Daoy (cell line): Measurements from ENCODE around the gene NGB. TPM values are rescaled to one million over a fixed set of nuclear protein-coding genes. Genes with fewer than 3 reads are reported as not detected.
"Not testable (repeated sequence)": the region's sequence is repeated elsewhere in the genome, so short reads cannot be mapped to it uniquely, and the experiment has no call there.

Experiments used
- DNase-seq: peaks from one replicate; pipeline ENCODE4 v3.0.0-alpha.2; 2015; ENCODE audit warnings: low read depth
- total RNA-seq: library from RNA; depleted of rRNA; stranded (reverse); fragments of >200 nt; shearing (Covaris generic); gene quantifications from 2 replicates; pipeline ENCODE4 v1.2.3, GENCODE V29; 2014; rRNA removed

Gene NGB, protein sequence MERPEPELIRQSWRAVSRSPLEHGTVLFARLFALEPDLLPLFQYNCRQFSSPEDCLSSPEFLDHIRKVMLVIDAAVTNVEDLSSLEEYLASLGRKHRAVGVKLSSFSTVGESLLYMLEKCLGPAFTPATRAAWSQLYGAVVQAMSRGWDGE
- total RNA-seq: not detected in 2 replicates

DNA sequence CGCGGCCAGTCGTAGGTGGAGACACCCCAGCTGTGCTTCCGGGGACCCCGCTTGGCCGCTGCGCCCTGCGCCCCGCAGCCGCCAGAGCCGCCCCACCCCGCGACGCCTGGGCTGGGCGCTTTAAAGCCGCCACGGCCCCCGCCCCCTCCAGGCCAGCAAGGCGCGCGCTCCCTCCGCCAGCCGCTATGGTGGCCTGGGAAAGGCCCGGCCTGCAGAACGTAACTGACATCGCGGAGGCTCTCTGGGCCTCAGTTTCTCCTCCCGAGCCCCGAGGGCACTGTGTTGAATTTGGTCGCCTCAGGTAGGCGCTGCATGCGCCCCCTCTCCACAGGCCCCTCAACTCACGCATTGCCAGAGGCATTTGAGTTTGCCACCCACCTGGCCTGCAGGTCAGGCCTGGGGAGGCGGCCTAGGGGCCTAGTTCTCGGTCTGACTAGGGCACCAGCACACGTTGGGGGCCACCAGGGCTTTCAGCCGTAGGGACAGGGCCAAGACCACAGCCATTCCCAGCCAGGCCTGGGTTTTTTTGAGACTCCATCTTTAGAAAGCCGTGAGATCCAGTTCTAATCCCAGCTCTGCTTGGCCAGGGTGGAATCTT lies at the start of gene NGB:
Gene NGB, minus strand, starts transcription at position 94 of the 598 bp plus-strand sequence. CDS start 269 bp downstream, outside the sequence.
- no peak for DNase-seq

DNA sequence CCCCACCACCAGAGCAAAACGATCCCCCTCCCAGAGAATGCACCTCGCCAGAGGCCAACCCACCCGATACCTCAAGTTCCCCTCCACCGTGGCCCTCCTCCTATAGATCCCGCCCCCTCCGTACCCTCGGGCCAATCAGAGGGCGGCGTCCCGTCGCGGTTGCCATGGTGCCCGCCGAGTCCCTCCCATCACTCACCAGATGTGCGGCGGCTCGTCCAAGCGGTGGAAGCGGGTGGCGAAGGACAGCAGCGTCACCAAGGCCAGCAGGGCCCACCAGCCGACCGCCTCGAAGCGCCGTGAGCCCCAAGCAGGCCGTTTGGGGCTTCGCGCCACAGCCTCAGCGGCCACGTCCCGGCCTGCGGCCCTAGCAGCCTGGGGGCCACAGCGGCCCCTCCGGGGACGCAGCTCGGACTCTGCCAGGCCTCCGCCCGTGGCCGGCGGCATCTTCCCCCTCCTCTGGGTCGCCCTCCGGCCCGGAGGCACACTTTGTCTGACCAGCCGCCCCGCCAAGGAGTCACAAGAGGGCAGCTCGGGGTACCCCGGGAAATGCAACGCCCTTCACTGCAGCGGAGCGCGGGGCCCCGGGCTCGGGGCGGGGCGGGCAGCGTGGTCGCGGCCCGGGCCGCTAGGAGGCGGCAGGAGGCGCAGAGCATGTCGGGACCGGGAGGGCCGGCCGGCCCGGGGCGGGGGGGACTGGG lies 49.4 kb upstream of the NGB start, which contains the start of gene POMT2:
Gene POMT2, minus strand, starts transcription at position 646 of the 698 bp plus-strand sequence. Its CDS starts 202 bp downstream, at position 444.
- DNase-seq: peak; percentile 98

DNA sequence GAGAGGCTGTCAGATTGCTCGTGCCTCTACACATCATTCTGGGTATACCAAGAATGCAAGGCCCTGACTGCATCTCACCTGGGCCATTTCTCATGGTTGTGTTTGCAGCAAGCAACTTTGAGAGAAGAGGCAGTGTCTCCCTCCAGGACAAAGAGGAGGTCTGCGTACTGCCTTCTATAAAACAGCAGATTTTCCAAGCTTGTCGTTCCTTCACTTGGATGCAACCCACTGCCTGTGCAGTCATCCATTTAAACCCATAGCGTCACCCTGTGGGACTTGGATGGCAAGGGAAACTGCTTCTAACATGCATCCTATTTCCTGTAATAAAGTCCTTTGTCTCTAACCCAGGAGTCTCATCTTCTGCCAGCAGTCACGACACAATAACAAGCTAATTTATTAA lies 48.4 kb upstream of the NGB start:
- DNase-seq: no peak

DNA sequence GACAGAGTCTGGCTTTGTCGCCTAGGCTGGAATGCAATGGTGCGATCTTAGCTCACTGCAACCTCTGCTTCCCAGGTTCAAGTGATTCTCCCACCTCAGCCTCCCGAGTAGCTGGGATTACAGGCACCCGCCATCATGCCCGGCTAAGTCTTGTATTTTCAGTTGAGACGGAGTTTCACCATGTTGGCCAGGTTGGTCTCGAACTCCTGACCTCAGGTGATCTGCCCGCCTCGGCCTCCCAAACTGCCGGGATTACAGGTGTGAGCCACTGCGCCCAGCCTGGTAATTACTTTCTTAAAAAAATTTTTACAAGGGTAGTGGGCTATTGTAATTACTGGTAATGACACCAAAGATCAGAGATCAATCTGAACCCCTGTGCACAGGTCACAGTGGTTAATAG lies 47.8 kb upstream of the NGB start:
- not testable (repeated sequence) for DNase-seq

DNA sequence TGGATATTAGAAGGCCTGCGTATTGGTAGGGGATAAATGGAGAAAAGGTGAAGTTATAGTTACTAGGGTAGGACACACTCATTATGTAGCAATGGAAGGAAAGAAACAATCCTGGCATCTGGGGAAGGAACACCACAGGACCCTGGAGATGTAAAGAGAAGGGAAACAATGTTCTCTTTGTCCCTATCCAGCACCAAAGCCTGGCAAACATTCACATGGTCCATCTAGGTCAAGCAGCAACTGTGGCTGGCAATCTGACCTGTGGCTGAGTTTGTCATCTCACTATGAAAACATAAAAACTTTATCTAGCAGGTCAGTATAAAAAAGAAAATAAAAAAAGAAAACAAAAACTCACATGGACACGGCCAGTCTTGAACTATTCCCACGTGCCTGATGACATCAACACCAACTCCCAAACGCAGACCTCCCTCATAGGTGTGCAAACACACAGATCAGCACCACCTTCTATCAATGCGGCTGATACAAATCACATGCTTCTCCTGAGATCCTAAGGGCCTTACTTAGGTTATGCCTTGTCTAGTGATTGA lies 47.1 kb upstream of the NGB start:
- DNase-seq: no peak

DNA sequence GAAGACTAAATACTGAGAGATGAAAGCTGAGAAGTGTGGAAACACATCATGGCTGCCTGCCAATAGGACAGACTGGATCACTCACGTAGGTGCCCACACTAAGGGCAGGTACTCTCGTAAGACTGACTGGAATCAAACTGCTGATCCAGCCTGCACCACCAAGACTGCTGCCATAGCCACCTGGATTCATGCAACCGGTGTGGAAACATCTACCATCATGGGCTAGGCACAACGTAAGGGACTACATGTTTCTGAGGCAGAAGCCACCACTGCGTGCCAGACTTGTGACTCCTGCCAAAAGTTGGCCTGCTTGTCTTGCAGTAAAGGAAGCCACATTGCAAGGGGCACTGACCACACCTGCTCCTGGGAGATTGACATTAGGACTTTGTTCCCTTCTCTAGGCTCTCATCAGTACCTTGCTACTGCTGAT lies 45.9 kb upstream of the NGB start:
- DNase-seq: no peak

DNA sequence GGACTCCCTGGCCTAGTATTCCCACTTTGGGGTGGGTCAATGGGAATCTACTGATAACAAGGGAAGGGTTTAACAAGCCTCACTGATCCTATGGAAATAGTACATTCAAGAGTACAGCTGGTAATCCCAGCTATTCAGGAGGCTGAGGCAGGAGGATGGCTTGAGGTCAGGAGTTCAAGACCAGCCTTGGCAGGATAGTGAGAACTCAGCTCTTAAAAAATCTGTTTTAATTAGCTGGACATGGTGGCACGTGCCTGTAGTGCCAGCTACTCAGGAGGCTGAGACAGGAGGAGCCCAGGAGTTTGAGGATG lies 45.1 kb upstream of the NGB start:
- no peak for DNase-seq

DNA sequence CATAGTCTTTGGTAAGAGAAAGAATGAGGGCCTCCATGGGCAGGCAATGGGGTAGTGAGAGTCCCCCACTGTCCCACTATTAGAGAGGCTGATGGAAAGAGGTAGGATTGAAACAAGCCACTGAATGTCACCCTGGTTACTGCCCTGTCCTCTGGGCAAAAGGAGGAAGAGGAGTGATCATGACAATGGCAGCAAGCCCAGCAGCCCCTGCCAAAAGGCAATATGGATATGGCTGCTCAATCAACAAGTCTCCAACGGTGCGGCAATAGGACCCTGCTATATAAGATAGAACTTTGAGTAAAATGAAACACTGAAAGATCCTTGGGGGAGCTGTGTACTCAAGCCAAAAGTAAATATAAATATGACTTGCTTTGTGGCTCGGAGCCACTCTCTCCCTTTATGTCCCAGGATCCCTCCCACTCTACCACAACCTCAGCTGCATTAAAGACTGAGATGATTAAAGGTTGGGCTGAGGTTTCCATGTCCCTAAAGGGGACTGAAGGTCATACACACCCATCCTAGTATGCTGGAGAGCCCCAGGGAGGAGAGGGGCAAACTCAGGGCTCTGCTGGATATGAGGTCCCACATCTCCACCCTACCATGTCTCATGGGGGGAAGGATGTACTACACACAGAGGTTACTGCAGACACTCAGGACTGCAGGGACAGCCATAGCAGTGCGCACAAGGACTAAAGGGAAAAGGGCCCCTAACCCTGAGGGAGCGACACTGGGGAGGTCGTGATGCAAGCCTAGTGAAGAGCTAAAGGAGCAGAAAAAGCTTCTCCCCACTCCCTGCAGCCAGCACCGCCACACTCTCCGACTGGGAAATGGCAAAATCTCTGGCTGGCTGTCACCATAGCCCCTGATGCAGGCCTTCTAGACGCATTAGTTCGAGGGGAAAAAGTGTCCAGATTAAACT lies 43.8 kb upstream of the NGB start:
- no peak for DNase-seq

DNA sequence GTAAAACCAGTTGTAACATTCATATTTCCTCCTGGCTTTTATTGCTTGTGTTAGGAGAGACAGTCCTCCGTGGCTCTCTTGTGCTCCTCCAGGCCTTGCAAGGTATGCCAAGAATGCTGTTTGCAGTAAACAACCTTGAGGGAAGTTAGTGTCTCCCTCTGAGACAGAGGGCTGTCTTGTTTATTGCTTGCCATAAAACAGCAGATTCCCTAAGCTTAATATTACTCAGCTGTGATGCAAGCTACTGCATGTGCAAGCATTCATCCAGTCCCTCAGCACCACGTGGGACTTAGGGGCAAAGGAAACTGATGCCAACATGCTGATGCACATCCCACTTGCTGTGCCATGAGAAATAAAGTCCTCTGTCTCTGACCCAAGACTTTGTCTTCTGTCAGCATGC lies 43.0 kb upstream of the NGB start:
- DNase-seq: no peak

DNA sequence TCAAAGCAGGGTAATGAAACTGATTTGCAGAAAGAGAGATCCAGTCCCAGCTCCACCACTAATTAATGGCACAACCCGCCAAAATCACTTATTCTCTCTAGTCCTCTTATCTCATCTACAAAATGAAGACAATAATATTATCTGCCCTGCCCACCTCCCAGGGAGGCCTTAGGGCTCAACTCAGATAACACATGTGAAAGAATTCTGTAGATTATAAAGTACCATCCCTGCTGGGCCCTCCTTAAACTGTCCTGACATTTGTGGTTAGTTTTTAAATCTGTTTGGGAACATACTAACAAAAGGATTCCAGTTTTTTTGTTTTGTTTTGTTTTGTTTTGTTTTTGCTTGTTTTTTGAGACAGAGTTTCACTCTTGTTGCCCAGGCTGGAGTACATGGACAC lies 42.4 kb upstream of the NGB start:
- no peak for DNase-seq

DNA sequence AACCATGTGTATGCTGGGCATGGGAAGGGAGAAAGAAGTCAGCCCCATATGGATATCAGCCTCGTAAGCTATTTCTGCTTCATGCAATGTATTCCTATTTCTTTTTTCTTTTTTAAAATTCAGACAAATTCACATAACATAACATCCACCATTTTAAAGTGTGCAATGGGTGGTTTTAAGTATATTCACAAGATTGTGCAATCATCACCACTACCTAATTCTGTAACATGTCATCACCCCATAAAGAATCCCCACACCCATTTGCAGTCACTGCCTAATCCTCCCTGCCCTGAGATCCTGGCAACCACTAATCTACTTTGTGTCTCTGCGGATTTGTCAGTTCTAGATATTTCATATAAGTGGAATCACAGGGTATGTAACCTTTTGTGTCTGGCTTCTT lies 40.2 kb upstream of the NGB start:
- no peak for DNase-seq

DNA sequence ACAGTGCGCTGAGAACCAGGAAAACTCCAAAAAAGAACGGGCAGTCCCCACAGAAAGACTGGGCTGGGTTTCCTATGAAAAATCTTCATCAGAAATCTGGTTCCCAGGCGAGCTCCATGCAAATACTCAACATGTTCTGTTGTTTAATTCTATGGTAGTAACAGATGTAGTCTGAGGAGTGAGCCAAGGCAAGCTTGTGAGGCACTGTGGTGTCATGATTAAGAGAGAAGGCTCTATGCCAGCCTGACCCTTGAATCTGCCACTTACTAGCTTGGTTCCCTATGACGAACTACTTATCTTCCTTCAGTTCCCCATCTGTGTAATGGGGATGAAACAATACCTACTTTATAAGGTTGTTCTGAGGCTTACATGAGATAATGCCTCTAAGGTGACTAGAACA lies 39.0 kb upstream of the NGB start:
- no peak for DNase-seq

DNA sequence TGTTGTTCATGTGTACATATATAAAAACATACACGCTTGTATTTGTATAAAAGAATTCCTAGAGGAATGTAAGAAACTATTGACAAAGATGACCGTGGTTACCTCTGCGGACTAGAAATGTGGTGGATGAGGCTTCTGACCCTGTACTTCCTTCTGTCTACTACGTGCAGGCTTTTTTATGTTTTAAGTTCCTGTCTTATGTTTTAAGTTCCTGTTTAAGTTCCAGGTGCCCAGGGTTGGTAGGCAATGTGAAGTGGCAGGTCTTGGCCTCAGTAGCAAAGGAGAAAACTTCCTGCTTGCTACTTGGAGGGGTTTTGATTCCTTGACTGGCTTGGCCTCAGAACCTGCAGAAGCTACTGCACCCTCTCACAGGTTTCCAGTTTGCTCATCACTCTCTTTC lies 38.1 kb upstream of the NGB start:
- no peak for DNase-seq

DNA sequence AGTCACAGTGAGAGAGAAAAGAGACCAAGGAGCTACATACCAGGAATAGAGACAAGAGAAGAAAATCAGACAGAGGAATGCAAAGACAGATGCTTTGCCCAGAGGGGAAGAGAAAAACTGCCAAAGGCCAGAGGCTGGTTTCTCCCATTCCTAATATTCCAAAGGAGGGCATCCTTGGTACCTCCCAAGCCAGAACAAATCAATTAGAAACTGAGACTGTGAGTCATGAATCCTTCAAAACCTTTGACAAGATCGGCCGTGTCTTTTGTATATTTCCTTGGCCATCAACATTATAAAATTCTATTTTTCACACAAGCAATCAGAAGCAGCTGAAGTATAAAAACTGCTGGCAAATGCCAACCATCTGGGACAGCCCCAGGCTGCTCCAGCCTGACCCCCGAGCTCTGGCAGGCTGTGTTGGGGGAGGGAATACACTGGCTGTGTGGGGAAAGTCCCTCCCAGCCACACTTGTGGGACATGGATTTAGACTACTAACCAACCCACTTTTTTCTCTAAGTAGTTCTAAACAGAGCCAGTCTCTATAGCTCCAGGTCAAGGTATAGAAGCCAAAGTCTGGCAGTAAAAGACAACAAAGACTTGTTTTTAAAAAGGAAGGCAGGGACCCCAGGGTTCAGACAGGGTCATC lies 36.0 kb upstream of the NGB start:
- DNase-seq: peak; percentile 77

DNA sequence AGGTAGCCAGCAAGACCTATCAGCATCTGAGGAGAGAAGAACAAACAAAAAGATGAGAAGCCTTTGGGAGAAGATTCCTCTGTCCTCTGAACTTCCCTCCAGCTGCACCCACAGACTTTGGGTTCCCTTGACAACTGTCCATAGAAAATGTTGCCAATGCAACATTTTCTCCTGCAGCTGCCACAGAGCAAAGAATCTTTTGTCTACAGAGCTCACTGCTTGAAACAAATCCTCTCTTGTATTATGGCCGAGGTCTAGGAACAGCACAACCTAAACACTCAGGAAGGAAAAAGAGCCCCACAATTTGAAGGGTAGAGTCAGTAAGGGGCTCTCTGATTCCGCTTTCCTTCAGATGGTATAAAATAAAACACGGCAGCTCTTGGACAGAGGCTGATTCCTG lies 35.4 kb upstream of the NGB start:
- DNase-seq: no peak

DNA sequence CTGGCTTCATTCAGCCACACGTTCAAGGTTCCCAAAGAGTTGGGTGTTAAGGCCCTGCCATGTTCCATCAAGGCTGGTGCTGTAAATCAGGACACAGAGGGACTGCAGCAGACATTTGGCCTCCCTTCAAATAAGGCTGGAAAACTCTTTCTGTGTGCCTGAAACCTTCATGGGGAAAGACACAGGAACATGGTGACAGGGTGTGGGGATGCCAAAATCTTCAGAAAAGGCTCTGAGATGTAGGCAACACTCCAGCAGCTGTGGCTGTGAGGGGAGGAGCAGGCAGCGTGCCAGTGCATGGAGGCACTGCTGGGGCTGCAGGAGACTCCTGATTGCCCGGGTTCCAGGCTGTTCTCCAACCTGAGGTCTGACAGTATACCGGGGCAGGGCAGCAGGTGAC lies 34.7 kb upstream of the NGB start:
- DNase-seq: no peak

DNA sequence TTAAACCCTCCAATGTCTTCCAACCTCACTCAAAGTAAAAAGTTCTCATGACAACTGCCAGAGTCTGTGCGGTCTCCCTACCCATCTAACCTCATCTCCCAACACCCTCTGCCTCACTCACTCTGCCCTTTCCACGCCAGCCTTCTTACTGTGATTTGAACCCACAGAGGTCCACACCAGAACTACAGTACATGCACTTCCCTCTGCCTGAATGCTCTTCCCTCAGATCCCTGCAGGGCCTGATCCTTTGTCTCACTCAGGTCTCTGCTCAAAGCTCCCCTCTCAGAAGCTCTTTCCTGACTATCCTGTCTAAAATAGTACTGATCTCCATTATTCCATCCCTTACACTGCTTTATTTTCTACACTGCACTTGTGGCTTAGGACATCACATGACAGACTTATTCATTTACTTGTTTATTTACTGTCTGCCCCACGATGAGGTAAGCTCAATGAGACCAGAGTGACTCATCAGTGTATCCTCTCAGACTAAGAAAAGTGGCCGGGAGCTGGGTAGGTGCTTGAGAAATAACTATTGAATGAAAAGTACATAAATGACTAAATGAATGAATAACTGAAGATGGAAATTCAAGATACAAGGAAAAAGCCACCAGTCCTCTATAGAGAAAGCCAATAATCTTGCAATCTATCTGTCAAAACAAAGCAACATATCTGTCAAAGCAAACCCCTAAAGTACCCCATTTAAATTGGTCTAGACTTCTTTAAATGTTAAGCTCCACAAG lies 32.6 kb upstream of the NGB start:
- DNase-seq: peak; percentile 96

DNA sequence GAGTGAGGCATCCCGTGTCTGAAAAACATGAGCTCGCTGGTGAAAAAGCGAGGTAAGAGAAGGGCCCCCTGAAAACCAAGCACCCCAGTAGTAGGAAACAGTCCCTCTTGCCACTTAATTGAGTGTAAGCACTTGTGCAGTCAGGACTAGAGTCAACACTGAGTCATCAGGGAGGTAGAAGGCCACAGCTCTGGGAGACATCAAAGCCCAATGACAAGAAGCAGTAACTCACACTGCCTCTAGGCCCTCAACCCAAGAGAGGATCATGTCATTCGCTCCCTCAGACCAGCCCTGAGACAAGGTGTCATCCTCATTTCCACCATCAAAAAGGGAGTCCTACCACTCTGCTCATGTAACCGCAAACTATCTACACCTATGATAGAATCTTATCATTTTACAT lies 31.9 kb upstream of the NGB start:
- DNase-seq: peak; percentile 94

DNA sequence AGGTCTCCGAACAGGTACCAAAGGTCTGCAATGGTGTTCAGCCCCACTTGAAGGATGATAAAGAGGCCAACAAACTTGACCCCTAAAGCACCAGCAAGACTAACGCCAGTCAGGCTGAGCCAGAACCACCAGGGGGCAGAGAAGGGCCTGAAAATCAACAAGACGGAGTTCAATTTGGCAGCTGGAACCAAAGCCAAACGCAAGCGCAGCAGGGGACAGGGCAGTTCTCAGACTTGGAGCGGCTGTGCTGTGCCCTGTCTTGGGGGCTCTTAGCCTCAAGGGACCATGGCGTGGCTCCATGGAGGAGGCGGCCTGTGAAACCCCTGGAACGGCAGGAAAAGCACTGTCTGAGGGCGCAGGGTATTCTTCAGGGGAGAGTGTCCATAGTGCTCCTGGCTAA lies 30.1 kb upstream of the NGB start:
- DNase-seq: peak; percentile 89

DNA sequence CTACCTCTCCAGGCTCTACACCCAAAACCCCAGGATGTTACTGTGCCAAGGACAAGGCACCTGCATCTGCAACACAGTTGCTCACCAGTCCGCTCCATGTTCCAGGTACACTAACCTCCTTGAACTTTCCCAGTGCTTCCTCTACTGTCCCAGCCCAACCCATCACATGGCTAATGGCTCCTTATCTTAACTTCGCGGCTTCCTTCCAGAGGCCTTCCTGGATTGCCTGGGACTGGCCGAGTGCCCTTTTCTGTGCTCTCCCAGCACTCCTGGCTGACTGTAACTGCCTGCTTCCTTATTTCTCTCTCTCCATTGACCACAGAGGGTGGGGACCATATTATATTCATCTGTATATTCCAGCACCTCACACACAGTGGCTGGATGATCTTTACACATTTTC lies 28.8 kb upstream of the NGB start:
- no peak for DNase-seq

DNA sequence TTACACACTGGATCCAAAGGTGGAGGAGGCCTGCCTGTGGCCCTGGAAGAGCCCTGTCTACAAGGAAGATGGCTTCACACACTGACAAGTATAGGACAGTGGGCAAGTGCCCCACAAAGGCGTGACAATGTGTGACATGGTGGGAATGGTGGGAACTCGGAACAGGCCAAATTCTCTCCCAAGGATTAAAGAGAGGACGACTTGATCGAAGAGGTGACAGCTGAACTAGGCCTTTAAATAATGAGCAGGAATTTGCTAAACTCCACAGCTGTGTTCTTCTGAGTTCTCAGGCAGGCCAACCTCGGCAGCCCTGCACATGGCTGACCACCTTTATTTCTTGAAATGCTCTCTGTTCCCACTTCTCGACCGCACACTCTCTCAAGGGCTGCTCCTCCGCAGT lies 25.9 kb upstream of the NGB start:
- no peak for DNase-seq
